Mesenchymal stem cell (in vitro differentiated cells and primary cell): Measurements from ENCODE around the gene TSHZ3.

ENCODE experiments used
- DNase-seq: peaks from one replicate; pipeline ENCODE4 v3.0.0-alpha.2; 2013
- H2AFZ ChIP-seq: one replicate; pipeline ENCODE4 v1.6.1; 2013; ENCODE audit warnings: low read depth, mild to moderate bottlenecking, control low read depth, inconsistent platforms, low read length, moderate library complexity
- H2AK5ac ChIP-seq: 2 replicates; pipeline ENCODE4 v1.6.1; 2013; ENCODE audit warnings: low read length, moderate library complexity, mild to moderate bottlenecking, inconsistent platforms; ENCODE audit not compliant: severe bottlenecking
- H2BK120ac ChIP-seq: one replicate; pipeline ENCODE4 v1.6.1; 2013; ENCODE audit warnings: low read depth, mild to moderate bottlenecking, inconsistent platforms, low read length, moderate library complexity
- H2BK12ac ChIP-seq, 2 experiments: one replicate each; pipeline ENCODE4 v1.6.1; 2013; ENCODE audit warnings: inconsistent platforms in 2 of 2, low read length in 2 of 2, mild to moderate bottlenecking in 2 of 2, moderate library complexity in 2 of 2, control low read depth in 1 of 2
- H2BK15ac ChIP-seq: one replicate; pipeline ENCODE4 v1.6.1; 2013; ENCODE audit warnings: mild to moderate bottlenecking, low read depth, inconsistent platforms; ENCODE audit not compliant: poor library complexity, severe bottlenecking
- H2BK5ac ChIP-seq: 2 replicates; pipeline ENCODE4 v1.6.1; 2013; ENCODE audit warnings: low read depth, mild to moderate bottlenecking, low read length, control low read depth, inconsistent platforms; ENCODE audit not compliant: poor library complexity, severe bottlenecking
- H3K14ac ChIP-seq, 2 experiments: one replicate each; pipeline ENCODE4 v1.6.1; 2013; ENCODE audit warnings: inconsistent platforms in 2 of 2, low read length in 2 of 2, control low read depth in 1 of 2, mild to moderate bottlenecking in 1 of 2, moderate library complexity in 1 of 2
- H3K18ac ChIP-seq, 2 experiments: one replicate each; pipeline ENCODE4 v1.6.1; 2013; ENCODE audit warnings: inconsistent platforms in 2 of 2, low read length in 2 of 2, control low read depth in 1 of 2, low read depth in 1 of 2, mild to moderate bottlenecking in 1 of 2
- H3K23ac ChIP-seq, 2 experiments: one replicate each; pipeline ENCODE4 v1.6.1; 2013; ENCODE audit warnings: inconsistent platforms in 2 of 2, low read length in 2 of 2, mild to moderate bottlenecking in 2 of 2, moderate library complexity in 2 of 2, control low read depth in 1 of 2
- H3K27ac ChIP-seq: 2 replicates; pipeline ENCODE4 v1.5.1; 2013; ENCODE audit warnings: mild to moderate bottlenecking, moderate library complexity, low read length, control low read depth, inconsistent platforms; ENCODE audit not compliant: poor library complexity, severe bottlenecking
- H3K27me3 ChIP-seq, 2 experiments: 2 replicates each; pipeline versions ENCODE4 v1.6.1 to v1.7.0; 2013; ENCODE audit warnings: low read length in 2 of 2, mild to moderate bottlenecking in 2 of 2, moderate library complexity in 2 of 2, control low read depth in 1 of 2, inconsistent platforms in 1 of 2; ENCODE audit not compliant: control insufficient read depth in 1 of 2, insufficient read depth in 1 of 2
- H3K36me3 ChIP-seq, 2 experiments: 2 replicates each; pipeline versions ENCODE4 v1.6.1 to v1.7.0; 2013; ENCODE audit warnings: low read length in 2 of 2, control low read depth in 1 of 2, inconsistent platforms in 1 of 2, low read depth in 1 of 2, mild to moderate bottlenecking in 1 of 2; ENCODE audit not compliant: insufficient read depth in 2 of 2, control insufficient read depth in 1 of 2
- H3K4ac ChIP-seq, 2 experiments: one replicate each; pipeline ENCODE4 v1.6.1; 2013; ENCODE audit warnings: inconsistent platforms in 2 of 2, low read length in 2 of 2, mild to moderate bottlenecking in 2 of 2, moderate library complexity in 2 of 2, control low read depth in 1 of 2, low read depth in 1 of 2
- H3K4me1 ChIP-seq: 2 replicates; pipeline ENCODE4 v1.6.1; 2013; ENCODE audit warnings: low read depth, low read length, control low read depth; ENCODE audit not compliant: control insufficient read depth, insufficient read depth
- H3K4me2 ChIP-seq: 2 replicates; pipeline ENCODE4 v1.6.1; 2013; ENCODE audit warnings: low read length, mild to moderate bottlenecking, inconsistent platforms; ENCODE audit not compliant: poor library complexity, severe bottlenecking
- H3K4me3 ChIP-seq, 2 experiments: 2 replicates each; pipeline versions ENCODE4 v1.5.1 to v1.7.0; 2013; ENCODE audit warnings: low read length in 2 of 2, mild to moderate bottlenecking in 2 of 2, control low read depth in 1 of 2, low read depth in 1 of 2; ENCODE audit not compliant: insufficient read depth in 1 of 2
- H3K79me1 ChIP-seq: replicated peaks from 2 replicates; pipeline ENCODE4 v1.6.1; 2013; ENCODE audit warnings: mild to moderate bottlenecking, control low read depth, low read length, inconsistent platforms; ENCODE audit not compliant: poor library complexity, severe bottlenecking
- H3K9ac ChIP-seq: 2 replicates; pipeline ENCODE4 v1.7.0; 2013; ENCODE audit warnings: mild to moderate bottlenecking, low read length, moderate library complexity
- H3K9me3 ChIP-seq: 2 replicates; pipeline ENCODE4 v1.7.0; 2013; ENCODE audit warnings: mild to moderate bottlenecking, low read length; ENCODE audit not compliant: control insufficient read depth
- H4K8ac ChIP-seq: one replicate; pipeline ENCODE4 v1.6.1; 2013; ENCODE audit warnings: inconsistent platforms, mild to moderate bottlenecking, low read length, moderate library complexity
- H4K91ac ChIP-seq: one replicate; pipeline ENCODE4 v1.6.1; 2013; ENCODE audit warnings: mild to moderate bottlenecking, low read length, inconsistent platforms
- WGBS: methylation state at CpG from one replicate; pipeline ENCODE4 v1.1.7; 2013; ENCODE audit warnings: mixed read lengths; 5-methylcytosine and 5-hydroxymethylcytosine counted together

Gene TSHZ3

DNA sequence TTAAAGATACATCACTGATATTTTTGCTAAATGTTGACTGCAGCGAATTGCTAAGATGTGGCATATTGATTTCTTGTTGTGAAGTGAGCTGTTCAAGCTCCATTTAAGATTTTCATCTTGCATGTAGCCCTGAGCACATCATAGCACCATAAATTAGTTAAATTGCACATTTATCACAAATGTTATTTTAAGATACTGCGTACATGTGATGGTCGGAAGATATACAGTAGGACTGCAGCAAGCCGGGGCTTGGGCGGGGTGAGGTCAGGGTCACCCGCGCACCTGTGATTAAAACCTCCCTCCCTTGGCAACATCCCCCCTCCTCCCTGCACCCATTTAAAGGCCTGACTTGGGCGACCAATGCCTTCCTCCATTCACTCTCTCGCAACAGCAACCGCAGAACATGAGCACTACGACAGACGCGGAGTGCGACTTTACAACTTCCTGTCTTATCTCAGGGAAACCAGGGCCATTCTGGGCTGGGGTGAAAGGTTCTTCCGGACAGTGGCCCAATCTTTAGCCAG is 76.6 kb downstream of the TSHZ3 start:
- Histone ChIP-seq H3K9ac (no peak overlapping the region), H3K9me3 (no peaks in the 10 kb centered on the region), H2BK12ac (no peak overlapping the region), H4K91ac (no peak overlapping the region), H3K27me3 (no peaks in the 10 kb centered on the region), H3K4me1 (peaks cover 9% of the 10 kb centered on the region), H2BK120ac (no peak overlapping the region), H2AFZ (no peak overlapping the region), H3K36me3 (peaks cover 25 to 50% of the 10 kb centered on the region in 2 experiments), H3K4me3 (no peak overlapping the region), H3K27ac (no peak overlapping the region), H3K4ac (no peak overlapping the region), H2BK5ac (no peak overlapping the region), H4K8ac (no peak overlapping the region), H2BK15ac (no peak overlapping the region), H3K4me2 (no peak overlapping the region), H3K79me1 (peaks cover 26% of the 10 kb centered on the region), H2AK5ac (no peak overlapping the region), H3K14ac (no peak overlapping the region), H3K18ac (no peak overlapping the region), H3K23ac (no peak overlapping the region)
- WGBS: 97% methylated on average over 14 of the region's 15 CpGs
- DNase-seq: no peak

DNA sequence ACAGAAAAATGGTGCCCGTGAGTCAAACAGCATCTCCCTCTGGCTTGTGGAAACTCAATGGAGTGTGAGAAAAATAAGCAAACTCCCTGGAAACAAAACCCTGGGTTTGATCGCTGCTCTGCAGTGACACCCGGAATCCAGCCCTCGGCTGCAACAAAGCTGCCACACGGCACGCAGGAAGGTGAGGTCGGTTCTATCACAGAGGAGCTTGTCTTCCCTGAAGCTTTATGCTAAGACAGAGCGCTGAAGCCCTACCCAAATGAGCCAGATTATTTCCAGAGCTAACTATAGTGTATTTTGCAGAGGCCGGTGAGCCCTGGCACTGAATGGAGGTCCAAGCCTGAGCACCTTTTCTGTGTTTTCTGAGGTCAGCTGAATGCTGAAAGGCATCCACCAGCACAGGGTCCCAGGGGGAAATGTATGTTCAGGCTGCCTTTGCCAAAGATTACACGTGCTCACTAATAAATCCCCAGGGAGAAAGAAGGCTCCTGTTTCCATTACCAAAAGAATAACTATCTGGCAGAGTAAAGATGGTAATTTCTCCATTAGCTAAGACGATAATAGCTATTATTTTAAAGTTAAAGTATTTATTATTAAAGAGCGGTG is 77.8 kb downstream of the TSHZ3 start:
- Histone ChIP-seq H4K8ac (no peak overlapping the region), H3K27ac (peak overlapping the region; percentile 7), H3K4me1 (peaks cover 9% of the 10 kb centered on the region), H2BK15ac (no peak overlapping the region), H3K23ac (no peak overlapping the region), H3K9me3 (no peaks in the 10 kb centered on the region), H3K18ac (no peak overlapping the region), H2AK5ac (peak overlapping the region; percentile 44), H4K91ac (no peak overlapping the region), H2BK120ac (no peak overlapping the region), H3K4me2 (no peak overlapping the region), H3K27me3 (no peaks in the 10 kb centered on the region), H3K14ac (no peak overlapping the region), H2BK5ac (no peak overlapping the region), H3K36me3 (peaks cover 13 to 38% of the 10 kb centered on the region in 2 experiments), H3K79me1 (peaks cover 13% of the 10 kb centered on the region), H2BK12ac (no peak overlapping the region), H3K4ac (no peak overlapping the region), H2AFZ (no peak overlapping the region), H3K9ac (peak overlapping the region; percentile 32), H3K4me3 (peak overlapping the region in 1 of 2 experiments; percentile 23)
- DNase-seq: no peak
- WGBS: 85% methylated on average over 9 of the region's 12 CpGs

GRCh38 chr19:31270897-31271296 is 78.3 kb downstream of the TSHZ3 start:
- no peak overlapping the region for H3K14ac ChIP-seq
- no peak for DNase-seq
- H3K4me3 ChIP-seq: peak overlapping the region in 1 of 2 experiments; percentile 23
- H3K4me1 ChIP-seq: peaks cover 9% of the 10 kb centered on the region
- no peak overlapping the region for H2AFZ ChIP-seq
- no peak overlapping the region for H2BK12ac ChIP-seq
- no peak overlapping the region for H2BK5ac ChIP-seq
- H4K8ac ChIP-seq: no peak overlapping the region
- no peak overlapping the region for H3K23ac ChIP-seq
- 91% methylated on average over 6 of the region's 6 CpGs for WGBS
- H3K4ac ChIP-seq: peak overlapping the region in 1 of 2 experiments; percentile 12
- H3K79me1 ChIP-seq: peaks cover 12% of the 10 kb centered on the region
- no peak overlapping the region for H3K4me2 ChIP-seq
- no peak overlapping the region for H2BK15ac ChIP-seq
- no peaks in the 10 kb centered on the region for H3K9me3 ChIP-seq
- H2BK120ac ChIP-seq: no peak overlapping the region
- peaks cover 12 to 33% of the 10 kb centered on the region in 2 experiments for H3K36me3 ChIP-seq
- H3K18ac ChIP-seq: no peak overlapping the region
- no peaks in the 10 kb centered on the region for H3K27me3 ChIP-seq
- no peak overlapping the region for H4K91ac ChIP-seq
- peak overlapping the region; percentile 44 for H2AK5ac ChIP-seq
- H3K9ac ChIP-seq: peak overlapping the region; percentile 32
- H3K27ac ChIP-seq: peak overlapping the region; percentile 7

DNA sequence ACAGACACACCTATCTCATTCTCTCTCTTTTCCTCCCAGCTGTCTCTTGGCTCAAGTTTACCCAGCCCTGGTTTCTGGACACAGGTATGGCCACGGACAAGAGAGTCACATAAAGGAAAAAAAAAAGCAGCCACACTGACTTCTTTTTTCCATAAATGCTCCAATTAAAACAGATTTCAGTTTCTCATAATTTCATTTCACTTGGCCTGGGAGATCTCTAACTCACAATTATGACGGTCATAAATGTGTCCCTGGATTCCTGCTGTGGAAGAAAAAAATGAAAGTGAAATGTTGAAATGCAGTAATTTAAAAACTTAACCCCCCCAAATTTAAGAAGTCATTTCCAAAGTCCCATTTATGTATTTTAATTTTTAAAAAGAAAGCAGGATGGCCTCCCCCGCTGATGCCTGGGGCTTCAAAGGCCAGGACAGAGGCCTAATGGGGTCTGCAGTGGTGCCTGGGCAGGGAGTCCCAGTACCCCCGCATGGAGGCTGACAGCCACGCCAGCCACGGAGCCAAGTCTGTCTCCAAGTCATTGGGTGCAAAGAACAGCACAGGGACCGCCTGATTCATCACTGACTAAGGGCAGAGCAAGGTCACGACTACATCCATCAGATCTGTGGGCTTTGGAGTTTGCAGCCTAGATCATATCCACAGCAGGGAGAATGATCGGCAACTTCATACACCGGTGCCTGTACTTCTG is 79.7 kb downstream of the TSHZ3 start:
- Histone ChIP-seq H3K9me3 (no peaks in the 10 kb centered on the region), H2AK5ac (no peak overlapping the region), H2BK120ac (no peak overlapping the region), H3K4me3 (no peak overlapping the region), H3K4me2 (no peak overlapping the region), H3K79me1 (peaks cover 12% of the 10 kb centered on the region), H3K4ac (no peak overlapping the region), H3K36me3 (peaks cover 12 to 20% of the 10 kb centered on the region in 2 experiments), H3K9ac (no peak overlapping the region), H3K14ac (no peak overlapping the region), H3K4me1 (peaks cover 9% of the 10 kb centered on the region), H3K23ac (no peak overlapping the region), H3K27me3 (no peaks in the 10 kb centered on the region), H2BK12ac (no peak overlapping the region), H4K8ac (no peak overlapping the region), H2AFZ (no peak overlapping the region), H3K27ac (no peak overlapping the region), H4K91ac (no peak overlapping the region), H2BK15ac (no peak overlapping the region), H3K18ac (no peak overlapping the region), H2BK5ac (no peak overlapping the region)
- DNase-seq: no peak
- 93% methylated on average over 9 of the region's 10 CpGs for WGBS
